ENCODE results near the gene LNX1.

- no peak for TF ChIP-seq POLR2A (IDR thresholded peaks at IDR 0.05; ENCODE audit: borderline replicate concordance, extremely low read depth, insufficient read depth, insufficient read length)
- no peak for TF ChIP-seq CTCF (IDR thresholded peaks at IDR 0.05 in 2 of 3, conservative IDR thresholded peaks at IDR 0.05 in 1 of 3; ENCODE audit: borderline replicate concordance in 1 of 3, insufficient read depth in 1 of 3, low read depth in 2 of 3, low read length in 2 of 3)
- no peak for TF ChIP-seq MAX (IDR thresholded peaks at IDR 0.05)
- TF ChIP-seq FOSL1 (IDR thresholded peaks at IDR 0.05; ENCODE audit: low read depth): no peak
- TF ChIP-seq EZH2 (IDR thresholded peaks at IDR 0.05): no peak
- TF ChIP-seq JUND (IDR thresholded peaks at IDR 0.05): no peak
- no peak for TF ChIP-seq ZBTB33 (IDR thresholded peaks at IDR 0.05; ENCODE audit: extremely low read depth, insufficient replicate concordance, low read length)
- TF ChIP-seq ZFX (IDR thresholded peaks at IDR 0.05): no peak
- no peak for TF ChIP-seq EZH2phosphoT487 (IDR thresholded peaks at IDR 0.05; ENCODE audit: borderline replicate concordance)
- no peak for TF ChIP-seq TCF7L2 (IDR thresholded peaks at IDR 0.05; ENCODE audit: borderline replicate concordance, extremely low read depth, insufficient read depth, insufficient read length)
Measured at GRCh38 chr4:53436251-53436650, 155.0 kb downstream of the LNX1 start.

All from HCT116 (cell line).